Adrenal gland (tissue), 5 donors: ENCODE data around the gene ACAA2.

Experiments
- POLR2A ChIP-seq, 2 donors: fragments of 450-650 bp; IDR thresholded peaks; one replicate each; pipeline ENCODE4 v1.6.1; 2017; ENCODE audit warnings: antibody characterized with exemption in 2 of 2, mild to moderate bottlenecking in 2 of 2, moderate library complexity in 1 of 2
- TF ChIP-seq, protein P1 (sequence below), 6 experiments: fragments of 450-650 bp in 4 of 6; fragments of 200-600 bp in 2 of 6; sonication (generic) in 1 of 6; IDR thresholded peaks; 1 replicate in 5 of 6; 2 replicates in 1 of 6; pipeline versions ENCODE4 v1.5.1 to v1.8.0; 2016 to 2021; ENCODE audit warnings: antibody characterized with exemption in 6 of 6, mild to moderate bottlenecking in 2 of 6, moderate library complexity in 1 of 6
- donor health status: DM: no; HTN: no; CAD: no.

DNA sequence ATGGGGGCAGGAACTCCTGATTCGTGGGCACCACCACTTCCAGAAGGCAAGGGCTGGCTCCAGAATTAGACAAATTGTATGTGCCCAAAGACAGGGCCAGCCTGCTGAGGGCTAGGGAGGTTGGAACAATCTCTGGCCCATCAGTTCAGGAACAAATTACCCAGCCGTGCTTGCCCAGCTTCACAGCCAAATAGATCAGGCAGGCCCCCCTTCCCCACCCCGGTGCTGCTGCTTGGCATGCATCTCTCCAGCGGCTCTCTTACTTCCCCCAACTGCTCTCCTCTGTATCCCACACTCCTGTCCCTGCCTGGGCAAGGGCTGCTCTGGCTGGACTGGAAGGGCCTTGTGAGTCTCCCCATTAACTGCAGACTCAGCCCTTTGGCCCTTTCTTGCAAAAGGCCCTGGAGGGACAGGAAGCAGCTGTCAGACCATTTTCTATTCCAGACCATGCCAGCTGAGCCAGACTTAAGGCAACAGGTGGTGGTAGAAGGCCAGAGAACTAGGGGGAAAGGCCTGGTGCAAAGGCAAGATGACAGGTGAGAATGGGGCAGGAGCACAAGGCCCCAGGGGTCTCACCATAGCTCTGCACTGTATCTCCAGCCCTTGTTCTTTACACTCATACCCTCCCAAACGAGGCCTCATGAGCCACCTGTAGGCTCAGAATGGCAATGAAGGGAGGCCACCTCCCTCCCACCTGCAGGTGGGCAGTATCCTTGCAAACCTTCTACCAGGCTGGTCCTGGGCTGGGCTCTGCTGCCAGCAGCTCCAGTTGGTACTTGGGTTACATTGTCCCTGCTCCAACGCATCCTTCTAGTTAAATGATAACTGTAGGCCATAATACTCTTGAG, 30.7 kb upstream of the ACAA2 start:
- TF ChIP-seq, protein P1, sequence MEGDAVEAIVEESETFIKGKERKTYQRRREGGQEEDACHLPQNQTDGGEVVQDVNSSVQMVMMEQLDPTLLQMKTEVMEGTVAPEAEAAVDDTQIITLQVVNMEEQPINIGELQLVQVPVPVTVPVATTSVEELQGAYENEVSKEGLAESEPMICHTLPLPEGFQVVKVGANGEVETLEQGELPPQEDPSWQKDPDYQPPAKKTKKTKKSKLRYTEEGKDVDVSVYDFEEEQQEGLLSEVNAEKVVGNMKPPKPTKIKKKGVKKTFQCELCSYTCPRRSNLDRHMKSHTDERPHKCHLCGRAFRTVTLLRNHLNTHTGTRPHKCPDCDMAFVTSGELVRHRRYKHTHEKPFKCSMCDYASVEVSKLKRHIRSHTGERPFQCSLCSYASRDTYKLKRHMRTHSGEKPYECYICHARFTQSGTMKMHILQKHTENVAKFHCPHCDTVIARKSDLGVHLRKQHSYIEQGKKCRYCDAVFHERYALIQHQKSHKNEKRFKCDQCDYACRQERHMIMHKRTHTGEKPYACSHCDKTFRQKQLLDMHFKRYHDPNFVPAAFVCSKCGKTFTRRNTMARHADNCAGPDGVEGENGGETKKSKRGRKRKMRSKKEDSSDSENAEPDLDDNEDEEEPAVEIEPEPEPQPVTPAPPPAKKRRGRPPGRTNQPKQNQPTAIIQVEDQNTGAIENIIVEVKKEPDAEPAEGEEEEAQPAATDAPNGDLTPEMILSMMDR (IDR thresholded peaks at IDR 0.05) = no peak
- no peak for TF ChIP-seq POLR2A (IDR thresholded peaks at IDR 0.05)
